ENCODE results near the gene KBTBD2. TPM values are rescaled to one million over a fixed set of nuclear protein-coding genes. Genes with fewer than 3 reads are reported as not detected.
"Not testable (repeated sequence)": the region's sequence is repeated elsewhere in the genome, so short reads cannot be mapped to it uniquely, and the experiment has no call there.

The KBTBD2 gene
- total RNA-seq, 2 experiments from 2014 or later: 22.4 to 23.0 TPM

DNA sequence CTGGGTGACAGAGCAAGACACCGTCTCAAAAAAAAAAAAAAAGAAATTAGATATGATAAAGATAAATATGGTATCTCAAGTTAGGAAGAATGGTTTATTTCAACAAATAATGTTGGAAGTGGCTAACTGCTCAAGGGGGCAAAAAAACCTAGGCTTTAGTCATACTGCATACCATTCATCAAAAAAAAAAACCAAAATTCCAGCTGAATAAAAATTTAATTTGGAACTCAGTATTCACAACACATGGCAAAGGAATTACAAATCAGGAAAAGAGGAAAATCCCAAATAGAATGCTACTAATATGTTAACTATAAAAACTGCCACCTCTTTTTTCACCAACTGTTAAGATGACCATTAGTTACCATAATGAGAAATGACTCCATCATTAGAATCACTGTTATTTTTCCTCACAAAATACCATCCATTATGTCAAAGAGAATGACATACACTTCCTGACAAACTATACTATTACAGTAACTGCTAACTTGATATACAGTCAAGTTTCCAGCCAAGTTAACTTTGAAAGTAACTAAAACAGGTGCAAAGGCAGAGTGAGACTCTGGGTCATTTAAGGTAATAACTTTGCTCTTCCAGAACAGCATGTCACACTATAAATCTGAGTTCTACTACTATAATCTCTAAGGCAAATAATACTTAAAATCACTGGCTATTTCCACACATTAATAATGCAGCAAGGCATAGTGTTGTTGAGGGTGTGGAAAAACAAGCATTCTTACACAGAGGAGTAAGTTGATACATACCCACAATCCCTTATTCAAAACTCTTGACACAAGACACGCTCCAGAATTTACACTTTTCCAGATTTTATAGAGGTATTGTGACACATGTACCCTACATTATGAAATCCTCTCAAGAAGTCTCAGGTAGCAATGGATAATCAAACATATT, 10.2 kb downstream of the KBTBD2 start:
- intact Hi-C loops (cut with micrococcal nuclease): no loop called here
- peaks cover 10% of the 10 kb centered on the region for H3K36me3 Mint-ChIP-seq (ENCODE audit: low read depth)
- CTCF ChIA-PET: interaction anchor here (0.6 to 3.2 kb wide), 2 partner anchors 35 to 80 kb away, joined by 3 to 22 read pairs; no protein-coding TSS in a partner anchor
- POLR2A ChIA-PET: no interaction called here
- DNase-seq (no peak), ATAC-seq (no peak)
- TF ChIP-seq, protein P1, sequence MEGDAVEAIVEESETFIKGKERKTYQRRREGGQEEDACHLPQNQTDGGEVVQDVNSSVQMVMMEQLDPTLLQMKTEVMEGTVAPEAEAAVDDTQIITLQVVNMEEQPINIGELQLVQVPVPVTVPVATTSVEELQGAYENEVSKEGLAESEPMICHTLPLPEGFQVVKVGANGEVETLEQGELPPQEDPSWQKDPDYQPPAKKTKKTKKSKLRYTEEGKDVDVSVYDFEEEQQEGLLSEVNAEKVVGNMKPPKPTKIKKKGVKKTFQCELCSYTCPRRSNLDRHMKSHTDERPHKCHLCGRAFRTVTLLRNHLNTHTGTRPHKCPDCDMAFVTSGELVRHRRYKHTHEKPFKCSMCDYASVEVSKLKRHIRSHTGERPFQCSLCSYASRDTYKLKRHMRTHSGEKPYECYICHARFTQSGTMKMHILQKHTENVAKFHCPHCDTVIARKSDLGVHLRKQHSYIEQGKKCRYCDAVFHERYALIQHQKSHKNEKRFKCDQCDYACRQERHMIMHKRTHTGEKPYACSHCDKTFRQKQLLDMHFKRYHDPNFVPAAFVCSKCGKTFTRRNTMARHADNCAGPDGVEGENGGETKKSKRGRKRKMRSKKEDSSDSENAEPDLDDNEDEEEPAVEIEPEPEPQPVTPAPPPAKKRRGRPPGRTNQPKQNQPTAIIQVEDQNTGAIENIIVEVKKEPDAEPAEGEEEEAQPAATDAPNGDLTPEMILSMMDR (IDR thresholded peaks at IDR 0.05): no peak
- H3K27me3 Mint-ChIP-seq: no peaks in the 10 kb centered on the region
- H3K4me1 Mint-ChIP-seq (ENCODE audit: low read depth): peaks cover 51% of the 10 kb centered on the region
- H3K4me3 Mint-ChIP-seq: no peak overlapping the region
- no peaks in the 10 kb centered on the region for H3K9me3 Mint-ChIP-seq
- peak overlapping the region; percentile 51 for H3K27ac Mint-ChIP-seq

DNA sequence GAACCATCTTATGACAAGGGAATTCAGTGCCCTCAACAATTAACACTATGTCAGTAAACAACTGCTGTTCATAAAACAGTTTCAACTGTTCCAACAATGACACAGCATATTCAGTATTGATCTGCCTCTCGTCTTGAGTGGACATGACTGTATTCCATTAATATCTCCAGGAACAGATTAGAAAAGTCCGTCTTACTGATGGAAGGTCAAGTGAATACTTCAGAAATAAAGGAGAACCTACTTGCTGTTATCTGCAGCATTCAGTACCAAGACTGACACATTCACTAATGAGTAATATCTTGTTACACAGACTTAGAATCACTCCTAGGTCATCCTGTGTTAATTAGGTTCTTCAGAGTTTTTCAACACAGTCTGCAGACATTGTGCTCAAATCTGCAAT, 12.1 kb downstream of the KBTBD2 start:
- H3K36me3 Mint-ChIP-seq (ENCODE audit: low read depth): peaks cover 16% of the 10 kb centered on the region
- ATAC-seq: peak; percentile 61
- no peak overlapping the region for H3K27ac Mint-ChIP-seq
- no peak for DNase-seq
- no peaks in the 10 kb centered on the region for H3K27me3 Mint-ChIP-seq
- no peaks in the 10 kb centered on the region for H3K9me3 Mint-ChIP-seq
- no peak overlapping the region for H3K4me3 Mint-ChIP-seq
- TF ChIP-seq, protein P1 (IDR thresholded peaks at IDR 0.05): no peak
- H3K4me1 Mint-ChIP-seq (ENCODE audit: low read depth): peaks cover 46% of the 10 kb centered on the region
- intact Hi-C loops (cut with micrococcal nuclease): no loop called here
- ChIA-PET CTCF (interaction anchor here (1.7 kb wide), 1 partner anchor 11 kb away, joined by 5 read pairs; no protein-coding TSS in a partner anchor), POLR2A (interaction anchor here (1.2 kb wide), 1 partner anchor 11 kb away, joined by 6 read pairs; no protein-coding TSS in a partner anchor)

DNA sequence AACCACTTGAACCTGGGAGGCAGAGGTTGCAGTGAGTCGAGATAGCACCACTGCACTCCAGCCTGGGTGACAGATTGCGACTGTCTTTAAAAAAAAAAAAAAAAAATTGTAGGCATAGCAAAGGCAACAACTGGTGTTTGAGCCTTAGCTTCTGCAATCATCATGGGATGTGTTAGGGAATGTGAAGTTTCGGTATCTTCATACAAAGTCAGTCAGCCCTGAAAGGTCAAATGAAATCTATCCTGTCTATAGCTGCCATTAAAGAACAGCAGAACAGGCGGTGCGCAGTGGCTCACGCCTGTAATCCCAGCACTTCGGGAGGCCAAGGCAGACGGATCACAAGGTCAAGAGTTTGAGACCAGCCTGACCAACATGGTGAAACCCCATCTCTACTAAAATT, 13.5 kb downstream of the KBTBD2 start:
- peaks cover 40% of the 10 kb centered on the region for H3K4me1 Mint-ChIP-seq (ENCODE audit: low read depth)
- ChIA-PET CTCF (interaction anchor here (2.4 kb wide), 1 partner anchor 65 kb away, joined by 5 read pairs; no protein-coding TSS in a partner anchor), POLR2A (interaction anchor here (0.6 to 1.7 kb wide), 4 partner anchors 11 to 171 kb away, joined by 3 to 6 read pairs (median 4); no protein-coding TSS in a partner anchor)
- intact Hi-C loops (cut with micrococcal nuclease); H3K27me3 Mint-ChIP-seq; H3K9me3 Mint-ChIP-seq; ATAC-seq; H3K27ac Mint-ChIP-seq; H3K4me3 Mint-ChIP-seq; DNase-seq: not testable (repeated sequence)
- H3K36me3 Mint-ChIP-seq (ENCODE audit: low read depth): peaks cover 17% of the 10 kb centered on the region

DNA sequence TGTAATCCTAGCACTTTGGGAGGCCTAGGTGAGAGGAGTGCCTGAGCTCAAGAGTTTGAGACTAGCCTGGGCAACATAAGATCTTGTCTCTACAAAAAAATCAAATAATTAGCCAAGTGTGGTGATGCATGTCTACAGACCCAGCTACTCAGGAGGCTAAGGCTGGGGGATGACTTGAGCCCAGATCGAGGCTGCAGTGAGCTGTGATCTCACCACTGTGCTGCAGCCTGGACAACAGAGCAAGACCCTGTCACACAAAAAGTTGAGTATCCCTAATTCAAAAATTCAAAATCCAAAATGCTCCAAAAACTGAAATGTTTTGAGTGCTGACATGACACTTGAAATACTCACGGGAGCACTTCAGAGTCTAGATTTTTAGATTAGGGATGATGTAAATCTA, 19.1 kb downstream of the KBTBD2 start:
- ChIA-PET CTCF (interaction anchor here (6.9 kb wide), 1 partner anchor 26 kb away, joined by 47 read pairs; no protein-coding TSS in a partner anchor), POLR2A (interaction anchor here (0.9 kb wide), 1 partner anchor 20 kb away, joined by 3 read pairs; no protein-coding TSS in a partner anchor)
- H3K4me3 Mint-ChIP-seq: no peak overlapping the region
- H3K9me3 Mint-ChIP-seq: no peaks in the 10 kb centered on the region
- H3K27ac Mint-ChIP-seq: peak overlapping the region; percentile 48
- no peak for ATAC-seq
- H3K27me3 Mint-ChIP-seq: no peaks in the 10 kb centered on the region
- intact Hi-C loops (cut with micrococcal nuclease): no loop called here
- H3K4me1 Mint-ChIP-seq (ENCODE audit: low read depth): peaks cover 33% of the 10 kb centered on the region
- H3K36me3 Mint-ChIP-seq (ENCODE audit: low read depth): peaks cover 50% of the 10 kb centered on the region
- TF ChIP-seq, protein P1 (IDR thresholded peaks at IDR 0.05): no peak
- no peak for DNase-seq

DNA sequence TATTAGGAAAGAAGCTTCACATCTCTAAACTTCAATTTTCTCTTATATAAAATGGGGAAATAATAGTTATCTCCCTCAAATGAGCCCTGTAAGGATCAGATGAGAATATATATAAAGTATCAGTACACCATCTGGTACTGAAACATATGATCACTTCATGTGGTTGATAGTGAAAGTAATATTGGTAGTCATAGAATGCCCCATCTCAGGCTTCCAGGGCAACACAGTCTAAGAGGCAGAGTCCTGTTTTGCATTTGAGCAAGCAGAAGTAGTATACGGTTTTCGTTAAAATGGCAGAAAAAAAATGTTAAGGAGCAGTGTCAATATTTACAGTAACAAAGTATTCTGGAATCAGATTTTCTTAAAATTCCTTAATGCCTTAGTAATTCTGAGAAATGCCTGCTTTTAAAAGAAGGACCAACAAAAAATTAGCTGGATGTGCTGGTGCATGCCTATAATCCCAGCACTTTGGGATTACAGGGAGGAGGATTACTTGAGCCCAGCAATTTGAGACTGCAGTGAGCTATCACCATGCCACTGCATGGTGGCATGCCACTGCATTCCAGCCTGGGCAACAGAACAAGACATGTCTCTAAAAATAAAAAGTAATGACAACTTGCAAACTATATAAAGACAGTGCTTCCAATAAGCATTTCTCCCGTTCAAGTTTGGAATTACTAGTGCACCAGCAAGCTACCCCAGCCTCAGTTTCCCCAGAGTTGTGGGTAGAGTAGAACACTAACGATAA, 19.8 kb downstream of the KBTBD2 start:
- Mint-ChIP-seq H3K9me3 (peaks cover 2% of the 10 kb centered on the region), H3K4me3 (no peak overlapping the region), H3K4me1 (ENCODE audit: low read depth) (peaks cover 28% of the 10 kb centered on the region), H3K27ac (no peak overlapping the region), H3K27me3 (no peaks in the 10 kb centered on the region), H3K36me3 (ENCODE audit: low read depth) (peaks cover 55% of the 10 kb centered on the region)
- CTCF ChIA-PET: interaction anchor here (6.9 kb wide), 1 partner anchor 25 kb away, joined by 47 read pairs; no protein-coding TSS in a partner anchor
- TF ChIP-seq, protein P1 (IDR thresholded peaks at IDR 0.05): no peak
- ATAC-seq: peak; percentile 74
- POLR2A ChIA-PET: interaction anchor here (0.9 kb wide), 1 partner anchor 20 kb away, joined by 3 read pairs; no protein-coding TSS in a partner anchor
- intact Hi-C loops (cut with micrococcal nuclease): no loop called here
- DNase-seq: no peak

Measured in activated CD8-positive, alpha-beta T cell treated with anti-CD3 and anti-CD28 coated beads for 36 hours (primary cell).